ENCODE data around the gene VGLL4. TPM values are rescaled to one million over a fixed set of nuclear protein-coding genes. Genes with fewer than 3 reads are reported as not detected.

VGLL4 gene
- total RNA-seq, 1 experiment from 2014 or later, result 41.2 TPM

- TF ChIP-seq CTCF (conservative IDR thresholded peaks at IDR 0.05; ENCODE audit: low read depth, low read length) (no peak), EZH2 (IDR thresholded peaks at IDR 0.05; ENCODE audit: borderline replicate concordance, low read depth, low read length, poor library complexity, severe bottlenecking) (no peak)
- no peaks in the 10 kb centered on the region for H3K27me3 ChIP-seq (replicated peaks; ENCODE audit: insufficient read depth, low read depth, low read length, poor library complexity)
- H3K4me3 ChIP-seq (ENCODE audit: low read depth, low read length, poor library complexity, severe bottlenecking), result no peak overlapping the region
- H3K9me3 ChIP-seq (ENCODE audit: low read depth, low read length, poor library complexity, severe bottlenecking), result no peaks in the 10 kb centered on the region
- H3K27ac ChIP-seq (ENCODE audit: low read depth, low read length, poor library complexity, severe bottlenecking), result no peak overlapping the region
- ChIA-PET CTCF (no interaction called here), POLR2A (ENCODE audit: low non-redundant PET) (no interaction called here)
- intact Hi-C loops (cut with micrococcal nuclease; ENCODE audit: unreplicated experiment), result no loop called here
- BruUV-seq (replicated peaks), result no TSS peak
- H3K4me1 ChIP-seq (ENCODE audit: insufficient read depth, low read length, poor library complexity, severe bottlenecking), result no peaks in the 10 kb centered on the region
- no peaks in the 10 kb centered on the region for H3K36me3 ChIP-seq (ENCODE audit: insufficient read depth, low read length, poor library complexity, severe bottlenecking)
- DNase-seq (ENCODE audit: low spot score), result no peak
Measured at GRCh38 chr3:11535243-11535960, 108.3 kb downstream of the VGLL4 start.

- intact Hi-C loops (cut with micrococcal nuclease; ENCODE audit: unreplicated experiment), result no loop called here
- ChIA-PET POLR2A (ENCODE audit: low non-redundant PET) (no interaction called here), CTCF (no interaction called here)
- Histone ChIP-seq H3K9me3 (ENCODE audit: low read depth, low read length, poor library complexity, severe bottlenecking) (no peaks in the 10 kb centered on the region), H3K4me3 (ENCODE audit: low read depth, low read length, poor library complexity, severe bottlenecking) (no peak overlapping the region), H3K4me1 (ENCODE audit: insufficient read depth, low read length, poor library complexity, severe bottlenecking) (no peaks in the 10 kb centered on the region), H3K27ac (ENCODE audit: low read depth, low read length, poor library complexity, severe bottlenecking) (no peak overlapping the region), H3K27me3 (replicated peaks; ENCODE audit: insufficient read depth, low read depth, low read length, poor library complexity) (no peaks in the 10 kb centered on the region), H3K36me3 (ENCODE audit: insufficient read depth, low read length, poor library complexity, severe bottlenecking) (no peaks in the 10 kb centered on the region)
- no TSS peak for BruUV-seq (replicated peaks)
- no peak for DNase-seq (ENCODE audit: low spot score)
- TF ChIP-seq EZH2 (IDR thresholded peaks at IDR 0.05; ENCODE audit: borderline replicate concordance, low read depth, low read length, poor library complexity, severe bottlenecking), result no peak
- no peak for TF ChIP-seq CTCF (conservative IDR thresholded peaks at IDR 0.05; ENCODE audit: low read depth, low read length)
Measured at GRCh38 chr3:11534793-11535101, 109.0 kb downstream of the VGLL4 start.

GRCh38 chr3:11534011-11534792, 109.5 kb downstream of the VGLL4 start:
- no peaks in the 10 kb centered on the region for H3K36me3 ChIP-seq (ENCODE audit: insufficient read depth, low read length, poor library complexity, severe bottlenecking)
- H3K27me3 ChIP-seq (replicated peaks; ENCODE audit: insufficient read depth, low read depth, low read length, poor library complexity), result no peaks in the 10 kb centered on the region
- no peak overlapping the region for H3K4me3 ChIP-seq (ENCODE audit: low read depth, low read length, poor library complexity, severe bottlenecking)
- H3K4me1 ChIP-seq (ENCODE audit: insufficient read depth, low read length, poor library complexity, severe bottlenecking), result no peaks in the 10 kb centered on the region
- no peak overlapping the region for H3K27ac ChIP-seq (ENCODE audit: low read depth, low read length, poor library complexity, severe bottlenecking)
- no peak for DNase-seq (ENCODE audit: low spot score)
- no peaks in the 10 kb centered on the region for H3K9me3 ChIP-seq (ENCODE audit: low read depth, low read length, poor library complexity, severe bottlenecking)
- intact Hi-C loops (cut with micrococcal nuclease; ENCODE audit: unreplicated experiment), result no loop called here
- CTCF ChIA-PET, result interaction anchor here (0.7 kb wide), 1 partner anchor 84 kb away, joined by 7 read pairs; no protein-coding TSS in a partner anchor
- TF ChIP-seq EZH2 (IDR thresholded peaks at IDR 0.05; ENCODE audit: borderline replicate concordance, low read depth, low read length, poor library complexity, severe bottlenecking) (no peak), CTCF (conservative IDR thresholded peaks at IDR 0.05; ENCODE audit: low read depth, low read length) (no peak)
- POLR2A ChIA-PET (ENCODE audit: low non-redundant PET), result no interaction called here
- BruUV-seq (replicated peaks), result no TSS peak
